Measurements from ENCODE around the gene SLC52A1.

DNA sequence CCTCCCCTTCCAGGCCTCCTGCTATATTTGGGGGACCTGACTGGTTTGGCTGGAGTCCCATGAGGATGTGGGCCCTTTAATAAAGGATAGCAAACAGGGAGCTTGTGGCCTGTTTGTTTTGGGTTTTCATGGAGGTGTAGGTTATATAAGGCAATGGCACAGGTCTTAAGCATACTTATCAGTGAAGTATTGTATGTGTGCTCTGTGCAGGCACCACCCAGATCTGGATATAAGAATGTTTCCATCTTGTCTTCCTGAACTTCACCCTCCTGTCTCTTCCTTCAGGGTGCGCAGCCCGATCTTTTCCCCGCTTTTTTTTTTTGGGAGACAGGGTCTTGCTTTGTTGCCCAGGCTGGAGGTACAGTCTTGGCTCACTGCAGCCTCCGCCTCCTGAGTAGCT is 10.6 kb downstream of the SLC52A1 start:
- TF ChIP-seq, protein P1, sequence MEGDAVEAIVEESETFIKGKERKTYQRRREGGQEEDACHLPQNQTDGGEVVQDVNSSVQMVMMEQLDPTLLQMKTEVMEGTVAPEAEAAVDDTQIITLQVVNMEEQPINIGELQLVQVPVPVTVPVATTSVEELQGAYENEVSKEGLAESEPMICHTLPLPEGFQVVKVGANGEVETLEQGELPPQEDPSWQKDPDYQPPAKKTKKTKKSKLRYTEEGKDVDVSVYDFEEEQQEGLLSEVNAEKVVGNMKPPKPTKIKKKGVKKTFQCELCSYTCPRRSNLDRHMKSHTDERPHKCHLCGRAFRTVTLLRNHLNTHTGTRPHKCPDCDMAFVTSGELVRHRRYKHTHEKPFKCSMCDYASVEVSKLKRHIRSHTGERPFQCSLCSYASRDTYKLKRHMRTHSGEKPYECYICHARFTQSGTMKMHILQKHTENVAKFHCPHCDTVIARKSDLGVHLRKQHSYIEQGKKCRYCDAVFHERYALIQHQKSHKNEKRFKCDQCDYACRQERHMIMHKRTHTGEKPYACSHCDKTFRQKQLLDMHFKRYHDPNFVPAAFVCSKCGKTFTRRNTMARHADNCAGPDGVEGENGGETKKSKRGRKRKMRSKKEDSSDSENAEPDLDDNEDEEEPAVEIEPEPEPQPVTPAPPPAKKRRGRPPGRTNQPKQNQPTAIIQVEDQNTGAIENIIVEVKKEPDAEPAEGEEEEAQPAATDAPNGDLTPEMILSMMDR (IDR thresholded peaks at IDR 0.05), result no peak
- TF ChIP-seq RAD21 (conservative IDR thresholded peaks at IDR 0.05 in 1 of 2, IDR thresholded peaks at IDR 0.05 in 1 of 2), result no peak
